Measurements from ENCODE around the gene BOD1. TPM values are rescaled to one million over a fixed set of nuclear protein-coding genes. Genes with fewer than 3 reads are reported as not detected.

The BOD1 gene
- total RNA-seq, 3 donors from 2014 or later, result 22.1 to 38.3 (median 25.9) TPM

GRCh38 chr5:173660481-173661280 is 44.2 kb upstream of the BOD1 start:
- DNase-seq (no peak), ATAC-seq (no peak)
- no peaks in the 10 kb centered on the region for H3K9me3 ChIP-seq
- no peak overlapping the region for H3K4me3 ChIP-seq
- H3K4me1 ChIP-seq (ENCODE audit: low read depth), result no peaks in the 10 kb centered on the region
- TF ChIP-seq CTCF (IDR thresholded peaks at IDR 0.05), result no peak
- no peaks in the 10 kb centered on the region for H3K36me3 ChIP-seq (ENCODE audit: low read depth)
- intact Hi-C loops (cut with DNase I, micrococcal nuclease), result no loop called here

GRCh38 chr5:173659423-173659822 is 43.0 kb upstream of the BOD1 start:
- Histone ChIP-seq H3K4me1 (ENCODE audit: low read depth) (no peaks in the 10 kb centered on the region), H3K9me3 (no peaks in the 10 kb centered on the region), H3K36me3 (ENCODE audit: low read depth) (no peaks in the 10 kb centered on the region), H3K4me3 (no peak overlapping the region)
- DNase-seq, result no peak
- no peak for ATAC-seq
- no peak for TF ChIP-seq CTCF (IDR thresholded peaks at IDR 0.05)
- intact Hi-C loops (cut with DNase I, micrococcal nuclease), result no loop called here

GRCh38 chr5:173657741-173658356 is 41.4 kb upstream of the BOD1 start:
- no peaks in the 10 kb centered on the region for H3K9me3 ChIP-seq
- intact Hi-C loops (cut with DNase I, micrococcal nuclease), result no loop called here
- ATAC-seq (no peak), DNase-seq (no peak)
- no peaks in the 10 kb centered on the region for H3K36me3 ChIP-seq (ENCODE audit: low read depth)
- no peak overlapping the region for H3K4me3 ChIP-seq
- H3K4me1 ChIP-seq (ENCODE audit: low read depth), result no peaks in the 10 kb centered on the region
- TF ChIP-seq CTCF (IDR thresholded peaks at IDR 0.05), result no peak

- TF ChIP-seq CTCF (IDR thresholded peaks at IDR 0.05), result no peak
- intact Hi-C loops (cut with DNase I, micrococcal nuclease), result no loop called here
- H3K36me3 ChIP-seq (ENCODE audit: low read depth), result no peaks in the 10 kb centered on the region
- ATAC-seq, result no peak
- H3K9me3 ChIP-seq, result no peaks in the 10 kb centered on the region
- H3K4me3 ChIP-seq, result no peak overlapping the region
- no peak for DNase-seq
- no peaks in the 10 kb centered on the region for H3K4me1 ChIP-seq (ENCODE audit: low read depth)
These were observed 38.8 kb upstream of the BOD1 start for GRCh38 chr5:173655196-173655797.

GRCh38 chr5:173653822-173654523 is 37.5 kb upstream of the BOD1 start:
- TF ChIP-seq CTCF (IDR thresholded peaks at IDR 0.05), result no peak
- ATAC-seq (no peak), DNase-seq (no peak)
- intact Hi-C loops (cut with DNase I, micrococcal nuclease), result no loop called here
- no peaks in the 10 kb centered on the region for H3K9me3 ChIP-seq
- H3K4me3 ChIP-seq, result no peak overlapping the region
- no peaks in the 10 kb centered on the region for H3K4me1 ChIP-seq (ENCODE audit: low read depth)
- H3K36me3 ChIP-seq (ENCODE audit: low read depth), result no peaks in the 10 kb centered on the region

All from mucosa of descending colon (tissue), 3 donors.